Erythroblast (primary cell): Measurements from ENCODE around the gene TMEM235.

Source experiments
- DNase-seq, 2 experiments: peaks; one replicate each; lab custom pipeline; 2025; lab: John Stamatoyannopoulos, UW
- GATA1 ChIP-seq: IDR thresholded peaks from 2 replicates; pipeline ENCODE4 v1.6.1; 2011; ENCODE audit warnings: low read depth, mild to moderate bottlenecking, control low read depth, low read length, moderate library complexity
- POLR2A ChIP-seq: IDR thresholded peaks from 2 replicates; pipeline ENCODE4 v1.6.1; 2011; ENCODE audit warnings: mild to moderate bottlenecking, low read length

The TMEM235 gene

DNA sequence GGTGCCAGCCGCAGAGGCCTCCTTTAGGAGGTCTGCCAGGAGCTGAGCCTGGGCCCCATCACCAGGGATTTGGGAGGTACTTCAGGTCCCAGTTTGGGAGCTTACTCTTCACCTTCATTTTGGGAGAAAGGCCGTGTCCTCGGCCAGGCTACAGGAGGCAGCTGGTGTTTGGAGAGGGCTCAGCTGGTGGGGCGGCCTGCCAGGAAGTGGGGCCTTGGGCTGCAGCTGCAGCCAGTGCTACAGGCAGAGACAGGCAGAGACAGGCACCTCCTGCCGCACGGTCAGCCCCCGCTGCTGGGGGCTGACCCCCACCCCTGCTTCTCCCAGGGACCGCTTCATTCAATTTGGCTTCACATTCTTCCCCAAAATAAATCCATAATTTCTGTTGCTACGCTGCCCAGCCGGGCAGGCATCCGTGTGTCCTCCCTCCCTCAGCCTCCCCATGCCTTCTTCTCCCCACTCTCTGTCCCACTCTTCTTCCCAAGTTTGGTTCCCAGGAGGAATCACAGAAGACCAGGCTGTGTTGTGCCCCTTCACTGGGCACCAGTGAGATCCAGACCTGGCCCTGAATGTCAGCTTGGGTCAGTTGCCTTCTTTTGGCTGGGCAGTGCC is 6.1 kb downstream of the TMEM235 start:
- TF ChIP-seq POLR2A (no peak), GATA1 (no peak)
- DNase-seq, result no peak

DNA sequence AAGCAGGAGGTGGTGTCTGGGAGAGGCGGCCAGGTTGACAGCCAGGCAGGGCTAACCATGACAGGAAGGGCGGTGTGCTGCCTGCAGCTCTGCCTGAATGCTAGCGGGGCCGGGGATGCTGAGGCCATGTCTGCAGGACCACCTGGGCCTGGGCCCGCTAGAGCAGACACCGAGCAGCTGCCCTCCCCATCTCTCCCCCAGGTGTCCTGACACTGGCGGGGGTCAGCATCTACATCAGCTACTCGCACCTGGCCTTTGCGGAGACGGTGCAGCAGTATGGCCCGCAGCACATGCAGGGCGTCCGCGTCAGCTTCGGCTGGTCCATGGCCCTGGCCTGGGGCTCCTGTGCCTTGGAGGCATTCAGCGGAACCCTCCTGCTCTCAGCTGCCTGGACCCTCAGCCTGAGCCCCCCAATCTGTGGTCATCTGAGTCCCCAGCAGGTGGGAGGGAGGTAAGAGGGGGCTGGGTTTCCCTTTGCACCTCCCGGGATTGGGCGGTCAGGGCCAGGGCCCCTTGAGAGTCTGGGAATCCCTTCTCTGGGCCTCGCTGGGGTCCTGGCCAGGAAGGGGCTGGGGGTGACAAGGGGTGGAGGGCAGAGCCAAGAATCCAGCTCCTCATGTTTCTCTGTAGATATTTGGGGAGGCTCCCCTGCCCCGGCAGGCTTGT is 7.5 kb downstream of the TMEM235 start:
- no peak for DNase-seq
- TF ChIP-seq POLR2A (no peak), GATA1 (no peak)

DNA sequence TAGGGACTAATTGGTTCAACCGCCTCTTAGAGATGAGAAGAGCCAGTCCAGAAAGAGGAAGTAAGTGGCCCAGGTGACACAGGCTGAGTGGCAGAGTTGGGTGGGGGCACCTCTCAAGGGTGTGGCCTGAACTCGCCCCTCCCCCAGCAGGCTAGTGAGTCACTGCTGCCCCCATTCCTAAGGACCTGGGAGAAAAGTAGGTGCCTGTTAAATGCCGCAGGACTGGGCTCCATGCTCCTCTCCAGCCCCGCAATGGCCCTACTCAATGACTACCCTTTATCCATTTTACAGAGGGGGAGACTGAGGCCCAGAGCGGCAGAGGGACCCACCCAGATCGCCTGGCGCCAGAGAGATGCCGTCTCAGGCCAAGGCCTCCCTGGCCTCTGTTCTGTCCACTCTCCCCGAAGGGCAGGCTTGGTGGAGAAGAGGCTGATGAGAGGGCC is 8.1 kb downstream of the TMEM235 start:
- TF ChIP-seq GATA1 (no peak), POLR2A (no peak)
- no peak for DNase-seq

DNA sequence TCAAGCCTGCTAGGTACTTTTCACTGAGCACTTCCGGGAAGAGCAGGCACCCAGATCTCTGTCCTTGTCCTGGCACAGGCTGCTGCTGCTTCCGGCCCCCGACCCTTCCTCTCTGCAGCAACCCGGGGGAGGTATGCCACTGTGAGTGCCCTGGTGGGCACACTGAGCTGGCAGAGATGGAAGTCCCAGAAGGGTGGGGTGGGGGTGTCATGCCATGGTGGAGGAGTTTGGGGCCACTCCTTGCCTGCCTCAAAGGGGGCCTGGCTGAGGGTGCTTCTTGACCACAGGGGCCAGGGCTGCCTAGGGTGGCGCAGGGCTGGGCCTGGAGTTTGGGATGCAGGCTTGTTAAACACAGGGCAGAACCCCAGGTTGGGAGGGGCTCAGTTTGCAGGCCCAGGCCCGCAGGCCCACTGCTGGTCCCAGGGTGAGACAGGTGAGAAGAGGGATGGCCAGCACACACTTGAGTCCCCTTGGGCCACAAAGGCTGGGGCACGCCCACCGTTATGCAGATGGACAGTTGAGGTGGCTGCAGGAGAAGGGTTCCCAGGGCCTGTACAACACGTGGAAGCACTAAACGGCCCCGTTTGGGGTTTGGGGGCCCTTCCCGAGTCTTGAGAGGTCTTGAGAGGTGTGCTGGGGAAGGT is 8.7 kb downstream of the TMEM235 start:
- no peak for DNase-seq
- TF ChIP-seq POLR2A (no peak), GATA1 (no peak)

DNA sequence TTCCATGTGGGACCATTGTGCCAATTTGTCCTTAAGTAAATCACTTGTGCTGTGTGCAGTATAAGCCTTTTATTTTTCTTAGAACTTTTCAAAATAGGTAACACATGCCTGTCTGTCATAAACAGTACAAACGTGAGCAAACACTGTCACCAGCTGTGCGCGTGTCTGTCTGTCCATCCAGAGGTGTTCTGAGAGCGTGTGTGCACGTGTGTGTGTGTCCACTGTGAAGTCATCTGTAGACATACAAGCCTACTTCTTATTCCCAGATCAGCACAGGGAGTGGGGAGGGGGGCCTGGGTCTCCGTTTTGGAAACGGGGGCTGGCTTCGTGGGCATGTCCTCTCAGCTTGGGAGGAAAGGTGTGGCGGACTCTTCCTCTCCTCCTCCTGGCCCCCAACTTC is 9.4 kb downstream of the TMEM235 start:
- no peak for DNase-seq
- TF ChIP-seq POLR2A, result no peak
- TF ChIP-seq GATA1, result no peak

DNA sequence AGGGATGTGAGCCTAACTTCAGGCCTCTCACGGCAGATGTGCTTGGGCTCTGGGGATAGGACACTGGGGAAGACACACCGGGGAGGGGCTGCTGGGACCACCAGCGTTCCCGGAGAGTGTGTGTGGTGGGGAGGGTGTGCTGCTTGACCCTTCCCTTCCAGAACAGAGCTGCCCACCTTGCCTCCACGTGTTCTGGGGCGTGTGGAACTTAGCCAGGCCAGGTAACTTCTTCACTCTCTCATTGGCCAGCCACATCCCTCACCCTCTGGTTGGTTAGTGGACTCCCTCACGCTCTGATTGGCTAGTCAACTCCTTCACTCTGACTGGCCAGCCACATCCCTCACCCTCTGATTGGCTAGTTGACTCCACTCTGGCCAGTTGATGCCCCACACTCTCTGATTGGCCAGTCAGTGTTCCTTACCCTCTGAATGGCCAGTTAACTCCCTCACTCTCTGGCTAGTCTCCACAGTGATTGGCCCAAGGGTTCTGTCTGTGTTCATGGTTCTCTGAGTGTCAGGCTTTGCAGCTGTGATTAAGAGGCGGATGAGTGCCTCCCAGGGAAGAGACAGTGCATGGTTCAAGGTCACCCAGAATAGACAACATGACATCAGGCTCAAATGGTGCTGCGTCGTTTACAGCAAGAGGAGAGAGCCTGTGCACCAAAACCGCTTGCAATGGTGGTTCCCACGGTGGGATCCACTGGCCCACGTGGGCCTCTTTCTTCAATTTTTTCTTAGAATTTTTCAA is 10.0 kb downstream of the TMEM235 start:
- TF ChIP-seq GATA1 (no peak), POLR2A (no peak)
- DNase-seq, result peak; percentile 22 to 70

DNA sequence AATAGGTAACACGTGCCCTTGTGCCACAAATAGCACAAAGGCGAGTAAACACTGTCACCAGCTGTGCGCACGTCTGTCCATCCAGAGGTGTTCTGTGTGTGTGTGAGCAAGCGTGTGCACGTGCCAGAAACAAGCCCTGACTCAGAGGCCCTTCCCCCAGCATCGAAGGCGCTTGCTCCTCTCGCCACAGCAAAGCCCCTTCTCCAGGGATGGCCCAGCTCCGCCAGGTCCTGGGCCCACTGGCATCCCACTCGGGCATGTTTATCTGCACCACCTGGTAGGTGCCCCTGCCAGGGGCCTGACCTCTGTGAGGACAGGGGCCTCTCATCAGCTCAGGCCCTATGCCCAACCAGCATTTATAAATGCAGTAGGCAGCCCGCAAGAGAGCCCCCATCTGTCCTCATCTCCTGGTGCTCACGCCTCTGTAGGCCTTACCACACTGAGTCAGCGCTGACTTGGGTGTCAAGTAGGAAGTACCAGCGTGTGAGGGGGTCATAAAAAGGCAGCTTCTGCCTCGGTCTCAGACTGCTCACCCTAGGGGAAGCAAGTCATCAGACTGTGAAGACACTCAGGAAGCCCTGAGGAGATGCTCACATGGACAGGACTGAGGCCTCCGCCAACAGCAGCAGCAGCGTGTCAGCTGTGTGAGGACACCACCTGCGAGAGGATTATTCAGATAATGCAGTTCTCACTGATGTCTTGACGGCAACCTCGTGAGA is 10.8 kb downstream of the TMEM235 start:
- TF ChIP-seq GATA1, result no peak
- DNase-seq, result no peak

DNA sequence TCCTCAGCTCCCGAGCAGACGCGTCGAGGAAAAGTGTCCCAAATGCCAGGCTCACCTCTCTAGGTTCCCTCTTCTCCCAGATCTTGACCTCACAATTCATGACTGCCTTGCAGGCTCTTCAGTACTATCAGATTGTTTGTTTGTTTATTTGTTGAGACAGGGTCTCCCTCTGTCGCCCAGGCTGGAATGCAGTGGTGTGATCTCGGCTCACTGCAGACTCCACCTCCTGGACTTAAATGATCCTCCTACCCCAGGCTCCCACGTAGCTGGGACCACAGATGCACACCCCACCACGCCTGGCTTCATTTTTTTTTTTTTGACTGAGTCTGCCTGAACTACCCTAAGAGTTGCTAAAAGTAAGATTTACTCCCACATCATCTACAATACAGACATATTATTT is 15.9 kb downstream of the TMEM235 start:
- no peak for DNase-seq
- TF ChIP-seq POLR2A (no peak), GATA1 (no peak)

DNA sequence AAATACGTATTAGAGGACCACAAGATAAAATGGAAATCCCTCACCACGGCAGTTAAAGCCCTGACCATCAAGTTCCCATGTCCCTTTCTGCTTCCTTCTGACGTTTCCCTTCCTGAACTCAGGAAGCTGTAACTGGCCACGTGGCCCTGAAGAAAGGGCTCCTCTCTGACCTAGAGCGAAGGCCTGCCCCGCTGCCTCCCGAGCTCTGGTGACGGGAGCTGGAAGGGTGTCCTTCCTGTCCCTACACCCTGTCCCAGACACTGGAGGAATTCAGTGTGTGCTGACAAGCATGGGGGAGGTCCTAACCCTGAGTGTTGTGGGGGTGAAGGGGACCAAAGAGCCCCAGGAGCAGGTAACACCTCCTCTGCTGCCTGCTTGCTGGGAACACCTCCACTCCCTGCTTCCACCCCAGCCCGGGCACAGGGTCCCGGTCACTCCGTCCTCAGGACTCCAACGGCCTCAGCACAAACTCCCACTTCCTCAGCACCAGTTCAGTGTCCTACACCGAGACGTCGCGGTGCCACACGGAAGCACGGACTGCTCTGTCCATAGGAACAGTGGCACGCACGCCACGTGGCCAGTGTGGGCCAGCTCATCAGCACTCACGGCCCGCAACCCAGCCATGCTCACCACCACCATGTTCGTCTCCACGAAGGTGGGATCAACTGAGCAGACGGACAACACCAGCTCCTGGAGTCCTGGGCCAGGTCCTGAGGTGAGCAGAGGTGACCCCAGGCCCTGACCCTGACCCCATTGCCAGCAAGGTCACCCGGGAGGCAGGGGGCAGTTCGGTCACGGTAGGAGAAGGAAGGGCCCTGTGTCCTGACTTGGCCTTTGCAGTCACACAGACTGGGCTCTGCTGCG is 16.9 kb downstream of the TMEM235 start:
- TF ChIP-seq POLR2A, result no peak
- TF ChIP-seq GATA1, result no peak
- DNase-seq, result no peak

DNA sequence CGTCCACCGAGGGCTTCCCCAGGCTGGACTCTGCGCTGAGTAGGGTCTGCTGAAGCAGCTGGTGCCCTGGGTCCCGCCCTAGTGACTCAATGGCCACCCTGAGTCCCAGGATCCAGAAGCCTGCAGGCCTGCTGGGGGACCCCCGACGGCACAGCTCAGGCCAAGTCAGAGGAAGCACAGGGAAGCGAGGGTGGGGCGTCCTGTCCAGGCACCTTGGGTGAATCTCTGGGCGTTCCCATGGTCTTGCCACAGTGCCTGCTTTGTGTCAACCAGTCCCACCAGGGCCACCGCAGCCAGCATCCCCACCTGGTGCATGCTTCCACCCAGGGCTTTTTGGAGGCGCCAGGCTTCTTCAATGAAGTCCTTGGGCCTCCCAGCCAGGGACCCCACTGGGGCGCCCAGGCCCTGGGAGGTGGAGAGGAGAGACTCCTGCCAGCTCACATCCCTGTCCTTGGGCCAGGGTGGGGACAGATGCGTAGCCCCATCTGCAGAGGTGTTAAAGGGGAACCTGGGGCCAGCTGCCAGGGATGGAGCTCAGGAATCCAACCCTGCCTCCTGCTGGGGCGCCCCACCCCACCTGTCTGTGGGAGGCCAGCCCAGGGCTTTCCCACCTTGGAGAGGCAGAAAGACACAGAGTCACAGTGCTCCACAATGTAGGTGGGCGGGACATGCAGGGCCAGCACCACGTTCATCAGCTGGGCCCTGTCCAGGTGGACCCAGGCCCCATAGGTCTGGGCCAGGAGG is 17.8 kb downstream of the TMEM235 start:
- no peak for DNase-seq
- TF ChIP-seq GATA1, result no peak
- TF ChIP-seq POLR2A, result no peak

DNA sequence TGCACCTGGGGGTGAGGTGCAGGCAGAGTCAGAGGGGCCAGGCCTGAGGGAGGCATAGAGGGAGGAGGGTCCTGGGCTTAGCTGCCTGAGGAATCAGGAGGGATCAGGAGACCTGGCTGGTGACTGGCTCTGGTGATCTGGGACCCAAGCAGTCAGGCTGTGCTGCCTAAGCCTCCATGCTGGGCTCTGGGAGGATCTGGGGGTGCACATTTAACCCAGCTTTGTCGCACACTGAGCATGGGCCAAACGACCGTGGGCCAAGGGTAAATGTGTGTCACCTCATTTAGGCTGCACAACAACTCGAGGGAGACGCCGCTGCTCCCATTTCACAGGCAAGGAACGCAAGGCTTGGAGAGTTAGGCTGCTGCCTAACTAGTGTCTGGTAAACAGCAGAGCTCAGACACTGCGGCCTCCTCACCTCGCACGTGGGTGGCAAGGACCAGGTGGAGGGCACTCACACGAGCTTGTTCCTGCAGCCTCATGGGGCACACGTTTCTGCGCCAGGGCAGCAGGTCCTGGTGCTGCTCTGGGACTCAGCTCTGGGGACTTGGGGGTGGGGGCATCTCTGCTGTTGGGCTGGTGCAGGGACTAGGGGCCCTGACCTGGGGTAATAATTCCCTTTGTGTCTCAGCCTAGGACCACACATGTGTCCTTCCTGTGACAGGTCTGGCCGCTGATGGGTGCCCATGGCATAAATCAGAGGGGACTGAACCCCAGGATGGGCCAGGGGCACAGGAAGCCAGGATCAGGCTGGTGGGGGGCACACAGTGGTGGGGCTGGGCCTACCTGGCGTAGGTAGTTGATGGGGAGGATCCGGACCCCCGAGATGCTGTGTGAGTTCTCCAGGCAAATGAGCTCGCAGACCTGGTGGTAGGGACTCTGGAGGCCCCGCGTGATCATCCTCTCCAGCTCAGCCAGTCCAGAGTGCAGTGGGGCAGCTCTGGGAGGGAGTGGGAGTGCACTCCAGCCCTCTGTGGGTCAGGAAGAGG is 18.7 kb downstream of the TMEM235 start:
- no peak for DNase-seq
- TF ChIP-seq GATA1, result no peak
- TF ChIP-seq POLR2A, result no peak
